Measurements from ENCODE around the gene FBXL13.
A peak's percentile ranks its signal among the peaks of the same experiment; 100 is the strongest.
"Not testable (repeated sequence)": the region's sequence is repeated elsewhere in the genome, so short reads cannot be mapped to it uniquely, and the experiment has no call there.

Gene FBXL13

DNA sequence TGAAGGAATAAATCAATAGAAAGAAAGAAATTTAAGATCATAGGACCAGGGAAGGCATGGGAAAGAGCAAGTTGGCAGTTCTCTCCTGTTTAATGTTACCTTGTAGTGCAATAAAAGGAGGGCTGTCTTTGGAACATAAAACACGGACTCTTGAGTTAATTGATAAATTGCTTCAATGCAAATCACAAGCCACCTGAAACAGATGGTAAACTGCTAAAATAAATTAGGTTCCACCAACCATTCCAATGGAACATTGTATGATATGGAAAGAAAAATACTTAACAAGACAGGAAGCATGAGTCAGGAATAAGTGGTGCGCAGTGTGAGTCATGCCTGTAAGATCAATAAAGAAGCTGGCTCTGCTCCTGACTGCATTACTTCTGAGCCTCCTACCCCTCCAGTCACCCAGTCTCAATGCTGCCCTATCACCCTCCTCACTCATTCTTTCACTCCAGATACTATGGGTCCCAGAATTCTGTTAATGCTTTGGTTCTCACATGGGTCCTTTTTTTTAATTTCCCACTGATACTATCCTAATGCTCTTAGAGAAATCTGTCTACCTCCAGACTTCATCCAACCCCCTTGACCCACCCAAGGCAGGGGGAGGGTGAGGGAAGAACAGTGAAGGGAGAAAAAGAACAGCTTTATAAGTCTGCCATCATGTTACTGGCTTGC, 82.9 kb downstream of the FBXL13 start:
- no peak for DNase-seq
- Mint-ChIP-seq H3K27ac (peak overlapping the region; percentile 45), H3K36me3 (ENCODE audit: low read depth) (no peaks in the 10 kb centered on the region), H3K9me3 (no peaks in the 10 kb centered on the region), H3K4me1 (ENCODE audit: low read depth) (peaks cover 4% of the 10 kb centered on the region), H3K4me3 (no peak overlapping the region), H3K27me3 (no peaks in the 10 kb centered on the region)

GRCh38 chr7:102991077-102991539, 83.5 kb downstream of the FBXL13 start:
- Mint-ChIP-seq H3K27ac (no peak overlapping the region), H3K4me1 (ENCODE audit: low read depth) (peaks cover 4% of the 10 kb centered on the region), H3K36me3 (ENCODE audit: low read depth) (no peaks in the 10 kb centered on the region), H3K27me3 (no peaks in the 10 kb centered on the region), H3K4me3 (no peak overlapping the region), H3K9me3 (no peaks in the 10 kb centered on the region)
- DNase-seq = no peak

DNA sequence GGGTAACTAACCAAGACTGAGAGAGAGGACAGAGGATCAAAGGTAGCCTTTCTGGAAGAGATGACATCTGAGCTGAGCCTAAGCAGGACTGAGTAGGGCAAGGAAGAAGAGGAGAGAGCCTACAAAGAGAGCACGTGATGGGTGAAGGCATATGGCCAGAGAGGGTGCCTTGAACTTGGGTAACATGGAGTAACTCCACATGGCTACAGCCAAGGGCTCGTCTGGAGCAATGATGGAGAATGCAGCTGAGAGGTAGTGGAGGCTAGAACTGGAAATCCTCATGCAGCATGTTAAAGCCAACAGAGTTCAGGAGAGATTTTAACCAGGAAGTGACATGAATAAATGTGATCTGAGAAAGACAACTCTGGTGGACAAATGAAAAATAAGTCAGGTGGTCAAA, 84.0 kb downstream of the FBXL13 start:
- no peak for DNase-seq
- no peaks in the 10 kb centered on the region for H3K9me3 Mint-ChIP-seq
- no peaks in the 10 kb centered on the region for H3K27me3 Mint-ChIP-seq
- H3K27ac Mint-ChIP-seq = no peak overlapping the region
- H3K4me3 Mint-ChIP-seq = no peak overlapping the region
- H3K36me3 Mint-ChIP-seq (ENCODE audit: low read depth) = no peaks in the 10 kb centered on the region
- H3K4me1 Mint-ChIP-seq (ENCODE audit: low read depth) = peaks cover 4% of the 10 kb centered on the region

- DNase-seq = no peak
- H3K9me3 Mint-ChIP-seq = no peaks in the 10 kb centered on the region
- peaks cover 4% of the 10 kb centered on the region for H3K4me1 Mint-ChIP-seq (ENCODE audit: low read depth)
Observed at GRCh38 chr7:102988631-102989560, 85.7 kb downstream of the FBXL13 start.

GRCh38 chr7:102988088-102988487, 86.5 kb downstream of the FBXL13 start:
- Mint-ChIP-seq H3K4me3 (no peak overlapping the region), H3K36me3 (ENCODE audit: low read depth) (no peaks in the 10 kb centered on the region), H3K27ac (no peak overlapping the region), H3K4me1 (ENCODE audit: low read depth) (peaks cover 2% of the 10 kb centered on the region), H3K27me3 (no peaks in the 10 kb centered on the region), H3K9me3 (no peaks in the 10 kb centered on the region)
- no peak for DNase-seq

More at GRCh38 chr7:102988631-102989560, 85.7 kb downstream of the FBXL13 start:
- H3K4me3 Mint-ChIP-seq = no peak overlapping the region
- H3K27me3 Mint-ChIP-seq = no peaks in the 10 kb centered on the region
- H3K36me3 Mint-ChIP-seq (ENCODE audit: low read depth) = no peaks in the 10 kb centered on the region
- no peak overlapping the region for H3K27ac Mint-ChIP-seq

GRCh38 chr7:102985176-102985783, 89.3 kb downstream of the FBXL13 start:
- no peak for DNase-seq
- H3K36me3 Mint-ChIP-seq (ENCODE audit: low read depth) = no peaks in the 10 kb centered on the region
- H3K27ac Mint-ChIP-seq = no peak overlapping the region
- H3K4me3 Mint-ChIP-seq = no peak overlapping the region
- H3K27me3 Mint-ChIP-seq = no peaks in the 10 kb centered on the region
- no peaks in the 10 kb centered on the region for H3K9me3 Mint-ChIP-seq
- H3K4me1 Mint-ChIP-seq (ENCODE audit: low read depth) = no peaks in the 10 kb centered on the region

- Mint-ChIP-seq H3K27me3 (no peaks in the 10 kb centered on the region), H3K4me1 (ENCODE audit: low read depth) (no peaks in the 10 kb centered on the region), H3K27ac (no peak overlapping the region), H3K36me3 (ENCODE audit: low read depth) (no peaks in the 10 kb centered on the region), H3K9me3 (no peaks in the 10 kb centered on the region), H3K4me3 (no peak overlapping the region)
- DNase-seq = no peak
Observed at GRCh38 chr7:102983602-102984001, 91.0 kb downstream of the FBXL13 start.

DNA sequence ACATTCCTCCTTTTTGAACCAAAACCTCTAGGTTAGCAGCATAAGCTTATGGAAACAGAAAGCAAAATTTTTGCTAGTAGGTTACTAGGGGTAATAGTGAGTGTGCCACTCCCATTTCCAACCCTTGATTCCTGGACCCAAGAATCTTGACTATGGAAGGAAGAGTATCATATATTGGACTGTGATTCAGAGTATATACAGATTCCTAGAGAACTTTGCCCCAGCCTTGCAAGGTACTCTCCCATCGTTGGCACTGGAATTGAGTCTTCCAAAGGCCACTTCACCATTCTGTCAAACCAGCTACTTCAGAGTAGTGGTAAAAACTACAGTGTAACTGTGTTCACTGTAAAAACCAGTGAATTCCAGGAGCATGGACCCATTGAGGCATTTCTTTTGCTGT, 92.4 kb downstream of the FBXL13 start:
- H3K27ac Mint-ChIP-seq = no peak overlapping the region
- DNase-seq = no peak
- no peak overlapping the region for H3K4me3 Mint-ChIP-seq
- no peaks in the 10 kb centered on the region for H3K27me3 Mint-ChIP-seq
- no peaks in the 10 kb centered on the region for H3K36me3 Mint-ChIP-seq (ENCODE audit: low read depth)
- H3K9me3 Mint-ChIP-seq = no peaks in the 10 kb centered on the region
- H3K4me1 Mint-ChIP-seq (ENCODE audit: low read depth) = no peaks in the 10 kb centered on the region

- H3K27me3 Mint-ChIP-seq = no peaks in the 10 kb centered on the region
- DNase-seq = no peak
- H3K9me3 Mint-ChIP-seq = no peaks in the 10 kb centered on the region
- H3K4me1 Mint-ChIP-seq (ENCODE audit: low read depth) = no peaks in the 10 kb centered on the region
- no peaks in the 10 kb centered on the region for H3K36me3 Mint-ChIP-seq (ENCODE audit: low read depth)
- no peak overlapping the region for H3K4me3 Mint-ChIP-seq
- H3K27ac Mint-ChIP-seq = no peak overlapping the region
Observed at GRCh38 chr7:102981451-102981850, 93.1 kb downstream of the FBXL13 start.

- DNase-seq = no peak
- no peaks in the 10 kb centered on the region for H3K27me3 Mint-ChIP-seq
- no peak overlapping the region for H3K27ac Mint-ChIP-seq
- H3K9me3 Mint-ChIP-seq = no peaks in the 10 kb centered on the region
- H3K4me3 Mint-ChIP-seq = no peak overlapping the region
- H3K4me1 Mint-ChIP-seq (ENCODE audit: low read depth) = no peaks in the 10 kb centered on the region
- H3K36me3 Mint-ChIP-seq (ENCODE audit: low read depth) = no peaks in the 10 kb centered on the region
Observed at GRCh38 chr7:102979670-102980069, 94.9 kb downstream of the FBXL13 start.

DNA sequence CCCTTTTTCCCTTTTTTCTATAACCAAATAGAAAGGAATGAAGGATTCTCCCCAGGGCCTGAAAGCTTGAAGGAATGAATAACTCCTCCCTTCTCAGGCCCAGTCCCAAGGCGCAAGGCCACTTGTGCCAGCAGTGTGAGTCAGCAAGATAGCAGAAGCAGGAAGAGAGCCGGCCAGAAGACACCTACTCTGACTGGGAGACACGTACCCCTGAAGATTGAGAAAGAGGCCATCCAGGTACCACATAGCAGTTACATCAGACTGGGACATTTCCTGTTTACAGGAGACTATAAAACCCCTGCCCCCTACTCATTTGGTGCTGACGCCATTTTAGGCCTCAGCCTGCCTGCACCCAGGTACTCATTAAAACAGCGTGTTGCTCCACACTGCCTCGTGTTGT, 96.3 kb downstream of the FBXL13 start:
- Mint-ChIP-seq H3K27ac (no peak overlapping the region), H3K27me3 (no peaks in the 10 kb centered on the region), H3K4me3 (no peak overlapping the region), H3K4me1 (ENCODE audit: low read depth) (no peaks in the 10 kb centered on the region), H3K9me3 (no peaks in the 10 kb centered on the region), H3K36me3 (ENCODE audit: low read depth) (no peaks in the 10 kb centered on the region)
- no peak for DNase-seq

DNA sequence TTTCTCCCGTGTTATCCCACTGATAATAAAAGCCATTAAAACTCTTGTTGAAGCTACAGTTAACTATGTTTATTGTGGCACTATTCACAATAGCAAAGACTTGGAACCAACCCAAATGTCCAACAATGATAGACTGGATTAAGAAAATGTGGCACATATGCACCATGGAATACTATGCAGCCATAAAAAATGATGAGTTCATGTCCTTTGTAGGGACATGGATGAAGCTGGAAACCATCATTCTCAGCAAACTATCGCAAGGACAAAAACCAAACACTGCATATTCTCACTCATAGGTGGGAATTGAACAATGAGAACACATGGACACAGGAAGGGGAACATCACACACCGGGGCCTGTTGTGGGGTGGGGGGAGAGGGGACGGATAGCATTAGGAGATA, 97.0 kb downstream of the FBXL13 start:
- H3K4me3 Mint-ChIP-seq; H3K36me3 Mint-ChIP-seq (ENCODE audit: low read depth); H3K4me1 Mint-ChIP-seq (ENCODE audit: low read depth); DNase-seq; H3K27ac Mint-ChIP-seq; H3K9me3 Mint-ChIP-seq; H3K27me3 Mint-ChIP-seq: not testable (repeated sequence)

DNA sequence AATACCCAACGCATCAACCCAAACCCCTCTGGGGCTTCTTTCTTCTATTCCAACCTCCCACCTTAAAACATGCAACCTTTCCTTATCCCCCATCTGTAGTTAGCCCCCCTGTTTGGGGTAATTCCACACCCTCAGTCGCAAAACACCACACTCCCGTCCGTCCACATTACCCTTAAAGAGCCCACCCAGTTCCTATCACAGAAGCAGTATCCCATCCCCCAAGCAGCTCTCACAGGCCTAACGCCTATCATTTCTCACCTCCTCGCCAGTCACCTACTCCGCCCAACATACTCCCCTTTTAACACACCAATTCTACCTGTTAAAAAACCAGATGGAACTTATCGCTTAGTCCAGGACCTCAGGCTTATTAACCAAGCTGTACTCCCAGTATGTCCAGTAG, 98.1 kb downstream of the FBXL13 start:
- Mint-ChIP-seq H3K4me3 (no peak overlapping the region), H3K4me1 (ENCODE audit: low read depth) (no peaks in the 10 kb centered on the region), H3K9me3 (no peaks in the 10 kb centered on the region), H3K36me3 (ENCODE audit: low read depth) (no peaks in the 10 kb centered on the region), H3K27me3 (no peaks in the 10 kb centered on the region), H3K27ac (no peak overlapping the region)
- DNase-seq = no peak

DNA sequence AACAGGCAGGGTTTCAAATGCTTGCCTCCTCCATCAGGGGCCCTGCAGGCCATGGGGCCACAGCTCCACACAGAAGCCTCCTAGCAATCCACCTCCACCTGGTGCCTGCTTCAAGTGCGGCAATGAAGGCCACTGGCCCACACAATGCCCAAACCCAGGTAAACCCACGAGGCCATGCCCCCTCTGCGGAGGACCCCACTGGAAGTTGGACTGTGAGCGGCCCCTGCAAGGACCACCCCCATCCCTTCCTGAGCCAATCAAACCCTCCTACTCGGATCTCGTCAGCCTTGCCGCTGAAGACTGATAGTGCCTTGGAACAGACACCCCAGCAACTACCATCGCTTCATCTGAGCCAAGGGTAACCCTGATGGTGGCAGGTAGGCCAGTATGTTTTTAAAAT, 98.7 kb downstream of the FBXL13 start:
- Mint-ChIP-seq H3K36me3 (ENCODE audit: low read depth) (no peaks in the 10 kb centered on the region), H3K4me1 (ENCODE audit: low read depth) (no peaks in the 10 kb centered on the region)

More for the DNA sequence above, 98.7 kb downstream of the FBXL13 start:
- H3K27ac Mint-ChIP-seq = no peak overlapping the region
- no peaks in the 10 kb centered on the region for H3K27me3 Mint-ChIP-seq
- no peak for DNase-seq
- H3K4me3 Mint-ChIP-seq = no peak overlapping the region
- H3K9me3 Mint-ChIP-seq = no peaks in the 10 kb centered on the region
